Activated CD4-positive, alpha-beta T cell treated with anti-CD3 and anti-CD28 coated beads for 48 hours (primary cell): Measurements from ENCODE around the gene ZBTB1.
"Not testable (repeated sequence)": the region's sequence is repeated elsewhere in the genome, so short reads cannot be mapped to it uniquely, and the experiment has no call there.

Experiments used
- DNase-seq: peaks from one replicate; pipeline ENCODE4 v3.0.0-alpha.2; 2020

Gene ZBTB1

GRCh38 chr14:64500088-64500487 lies 4.5 kb upstream of the ZBTB1 start:
- no peak for DNase-seq

GRCh38 chr14:64501411-64502171 lies 3.0 kb upstream of the ZBTB1 start:
- peak; percentile 8 for DNase-seq

GRCh38 chr14:64502456-64502855 lies 2.1 kb upstream of the ZBTB1 start:
- DNase-seq: peak; percentile 17

GRCh38 chr14:64502887-64503433 lies 1.6 kb upstream of the ZBTB1 start:
- peak; percentile 23 for DNase-seq

DNA sequence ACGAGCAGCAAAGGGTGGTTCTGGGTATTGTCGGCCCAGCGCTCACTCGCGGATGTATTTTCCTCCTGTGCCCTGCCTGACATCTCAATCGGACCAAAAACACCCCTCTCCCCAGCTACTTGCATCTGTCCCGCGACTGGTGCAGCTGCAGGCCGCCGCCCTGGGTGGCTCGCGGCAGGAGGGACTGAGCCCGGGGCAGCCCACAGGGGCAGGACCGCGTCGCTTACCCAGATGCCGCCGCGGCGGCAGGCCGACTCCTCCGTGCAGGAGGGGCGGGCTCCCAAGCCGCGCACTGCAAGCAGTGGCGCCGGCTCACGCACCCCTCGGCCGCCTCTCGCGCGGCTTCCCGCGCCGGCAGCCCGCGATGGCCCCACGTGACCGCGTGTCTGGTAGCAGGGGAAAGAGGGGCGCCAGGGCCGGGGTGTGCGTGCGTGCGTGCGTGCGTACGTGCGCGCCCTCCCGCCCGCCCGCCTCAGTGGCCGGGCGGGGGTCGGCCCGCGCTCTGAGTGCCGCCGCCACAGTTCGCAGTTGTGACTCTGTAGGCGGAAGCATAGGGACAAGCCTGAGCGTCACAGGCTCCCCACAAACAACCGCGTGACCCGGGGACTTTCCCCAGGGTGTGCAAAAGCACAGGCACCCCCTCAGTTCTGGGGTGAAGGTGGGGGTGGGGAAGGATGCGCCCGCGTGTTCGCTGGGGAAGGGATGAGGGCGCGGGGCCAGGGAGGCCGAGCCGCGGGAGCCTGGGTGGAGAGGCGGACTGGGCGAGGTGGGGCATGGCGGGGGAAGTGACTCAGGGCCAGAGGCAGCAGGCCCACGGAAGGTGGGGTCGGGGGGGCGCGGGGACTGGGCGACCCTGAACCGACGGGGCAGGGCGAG lies 898 bp upstream of the ZBTB1 start, which contains the start of gene ZBTB25:
TSS of gene ZBTB25 (minus strand) at position 405 of the 876 bp plus-strand sequence. CDS start 13,305 bp downstream, outside the sequence.
- DNase-seq: peak; percentile 94

- DNase-seq: peak; percentile 91
Observed at GRCh38 chr14:64504897-64505794, 576 bp downstream of the ZBTB1 start.

DNA sequence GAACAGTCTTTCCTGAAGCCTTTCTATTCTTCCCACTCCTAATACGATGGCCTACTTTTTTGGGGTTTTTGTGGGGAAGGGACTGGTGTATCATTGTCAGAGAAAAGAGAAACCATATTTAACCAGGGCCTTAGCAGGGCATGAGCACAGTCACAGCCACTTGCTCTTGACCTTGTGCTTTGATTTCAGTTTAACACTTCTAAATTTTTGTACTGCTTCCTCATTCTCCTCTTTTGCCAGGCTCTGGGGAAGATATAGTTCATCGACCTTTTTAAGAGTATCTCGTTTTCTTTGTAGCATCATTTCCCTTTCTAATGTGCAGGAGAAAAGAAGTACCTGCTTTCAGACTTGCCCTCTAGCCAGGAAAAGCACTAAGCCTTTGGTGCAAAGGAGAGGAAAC lies 2.2 kb downstream of the ZBTB1 start:
- DNase-seq: no peak

- peak; percentile 64 for DNase-seq
Observed at GRCh38 chr14:64507376-64508156, 3.0 kb downstream of the ZBTB1 start.

DNA sequence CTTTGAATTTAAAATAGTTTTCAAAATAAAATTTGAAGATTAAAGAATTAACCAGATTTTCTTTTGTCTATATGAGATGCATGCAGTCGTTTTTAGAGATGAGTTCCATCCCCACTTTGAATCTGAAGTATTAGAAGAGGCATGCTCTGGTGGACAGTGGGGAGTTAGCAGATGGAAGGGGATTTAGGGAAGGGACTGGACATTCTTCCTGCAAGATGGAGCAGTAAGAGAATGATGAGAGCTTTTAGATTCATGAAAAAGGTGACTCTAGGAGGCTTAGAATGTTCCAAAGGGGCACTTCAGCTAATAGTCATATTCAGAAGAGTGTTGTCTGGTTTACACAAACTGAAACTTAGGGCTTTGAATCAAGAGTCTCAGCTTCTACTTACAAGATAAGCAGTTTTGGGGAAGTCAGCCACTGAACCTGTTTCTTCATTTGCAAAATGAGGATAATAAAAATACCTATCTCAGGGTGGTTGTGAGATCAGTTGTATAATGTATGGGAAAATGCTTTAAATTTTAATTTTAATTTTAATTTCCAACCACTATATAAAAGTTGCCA lies 3.7 kb downstream of the ZBTB1 start:
- no peak for DNase-seq

- DNase-seq: no peak
Observed at GRCh38 chr14:64509036-64509435, 4.5 kb downstream of the ZBTB1 start.

GRCh38 chr14:64510825-64511671 lies 6.5 kb downstream of the ZBTB1 start:
- peak; percentile 73 for DNase-seq

GRCh38 chr14:64513271-64513670 lies 8.7 kb downstream of the ZBTB1 start:
- no peak for DNase-seq

DNA sequence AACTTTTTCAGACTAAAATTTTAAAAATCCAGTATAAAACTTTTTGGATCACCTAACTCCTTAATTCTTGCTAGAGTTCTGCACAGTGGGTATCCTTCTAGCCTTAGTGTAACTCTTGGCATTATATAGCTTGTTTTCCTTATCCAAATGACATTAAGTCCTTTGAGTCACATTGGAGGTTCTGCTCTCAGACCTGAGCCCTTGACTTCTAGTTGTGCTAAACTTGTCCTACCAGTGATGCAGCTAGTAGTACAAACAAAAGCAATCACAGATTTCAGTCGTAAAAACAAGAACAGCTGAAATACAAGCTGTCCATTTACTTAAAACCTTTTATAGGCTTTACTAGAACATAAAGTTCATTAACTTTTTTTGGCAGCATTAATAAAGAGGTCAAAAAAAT lies 10.5 kb downstream of the ZBTB1 start:
- no peak for DNase-seq

GRCh38 chr14:64516969-64517368 lies 12.4 kb downstream of the ZBTB1 start:
- DNase-seq: no peak

GRCh38 chr14:64517667-64518066 lies 13.1 kb downstream of the ZBTB1 start:
- not testable (repeated sequence) for DNase-seq

- no peak for DNase-seq
Observed at GRCh38 chr14:64518229-64518628, 13.7 kb downstream of the ZBTB1 start.

GRCh38 chr14:64520699-64521098 lies 16.1 kb downstream of the ZBTB1 start:
- DNase-seq: no peak

GRCh38 chr14:64522591-64523355 lies 18.2 kb downstream of the ZBTB1 start:
- DNase-seq: no peak

DNA sequence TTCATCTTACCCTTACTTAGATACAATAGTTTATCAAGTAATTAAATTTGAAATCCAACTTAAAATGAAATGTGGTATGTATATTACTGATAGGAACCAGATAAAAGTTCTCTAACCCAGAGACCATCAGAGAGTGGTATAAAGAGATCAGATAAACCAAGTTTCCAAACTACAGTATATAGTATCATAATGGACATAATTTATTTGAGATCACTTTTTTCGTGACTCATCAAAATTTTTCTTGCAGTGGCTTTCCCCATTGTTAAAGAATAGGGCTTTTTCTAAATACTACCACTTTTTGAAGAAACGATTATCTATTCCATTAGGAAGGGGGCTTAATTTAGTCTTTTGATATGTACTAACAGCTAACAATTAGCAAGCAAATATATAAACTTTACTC lies 20.8 kb downstream of the ZBTB1 start:
- no peak for DNase-seq

DNA sequence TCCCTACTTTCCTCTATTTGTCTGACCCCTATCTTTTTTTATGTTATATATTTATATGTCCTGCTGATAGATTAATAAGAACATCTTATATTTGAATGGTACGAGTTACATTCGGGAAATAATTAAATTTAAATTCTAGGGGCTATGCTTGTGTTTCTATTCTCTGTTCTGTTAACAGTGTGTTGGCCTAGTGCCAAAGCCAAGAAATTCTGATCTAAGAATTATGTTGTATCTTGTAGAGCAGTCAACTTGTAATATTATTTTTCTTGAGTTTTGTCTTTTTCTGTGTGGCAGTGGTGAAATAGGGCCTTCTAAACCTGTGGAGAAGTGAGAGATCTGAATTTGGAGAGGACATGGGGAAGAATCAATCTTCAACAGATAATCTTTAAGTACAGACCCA lies 27.0 kb downstream of the ZBTB1 start:
- DNase-seq: no peak
